ENCODE results near the gene LRMDA. TPM values are rescaled to one million over a fixed set of nuclear protein-coding genes. Genes with fewer than 3 reads are reported as not detected.

Gene LRMDA
- total and polyA plus RNA-seq, 2 of the 13 experiments (the other 11 are each of a cell fraction or from before 2014, with no cell fraction given): 13.4 to 22.0 TPM

DNA sequence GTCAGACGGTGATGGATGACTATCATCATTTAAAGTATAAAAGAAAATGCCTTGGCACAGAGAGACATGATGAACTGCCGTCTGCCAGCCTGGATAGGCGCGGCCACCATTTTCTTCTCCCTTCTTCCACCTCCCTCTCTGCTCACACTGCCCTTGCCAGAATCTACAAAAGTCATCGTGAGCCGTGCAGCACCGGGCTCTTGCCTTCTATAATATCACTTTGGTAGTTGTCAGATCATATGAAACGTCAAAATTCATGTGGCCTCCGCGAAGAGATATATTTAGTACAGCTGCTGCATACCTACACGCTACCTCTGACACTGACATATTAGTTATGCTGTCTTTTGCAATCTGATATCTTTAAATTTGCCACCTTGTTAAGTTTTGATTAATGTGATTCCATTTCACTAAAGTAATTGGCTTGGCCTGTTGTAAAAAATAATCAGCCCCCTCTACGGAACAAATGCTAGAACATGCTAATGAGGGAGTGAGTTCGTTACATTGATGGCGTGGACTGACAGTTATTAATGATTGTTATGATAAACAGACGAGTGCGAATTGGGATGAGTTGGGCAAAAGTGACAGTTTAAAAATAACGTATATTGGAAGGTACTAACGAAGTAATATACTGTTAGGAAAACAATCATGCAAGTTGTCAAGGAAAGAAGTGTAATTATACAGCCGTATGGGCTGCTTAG, 214.9 kb downstream of the LRMDA start (continued):
- TF ChIP-seq HNF4G (IDR thresholded peaks at IDR 0.05; ENCODE audit: borderline replicate concordance, low read depth, low read length) (no peak), HNF4G (CRISPR knock-in tag; IDR thresholded peaks at IDR 0.05; ENCODE audit: borderline replicate concordance, low read depth) (no peak), ZNF180 (CRISPR knock-in tag; IDR thresholded peaks at IDR 0.05; ENCODE audit: borderline replicate concordance, low read depth) (no peak), ZNF501 (CRISPR knock-in tag; IDR thresholded peaks at IDR 0.05) (no peak)

DNA sequence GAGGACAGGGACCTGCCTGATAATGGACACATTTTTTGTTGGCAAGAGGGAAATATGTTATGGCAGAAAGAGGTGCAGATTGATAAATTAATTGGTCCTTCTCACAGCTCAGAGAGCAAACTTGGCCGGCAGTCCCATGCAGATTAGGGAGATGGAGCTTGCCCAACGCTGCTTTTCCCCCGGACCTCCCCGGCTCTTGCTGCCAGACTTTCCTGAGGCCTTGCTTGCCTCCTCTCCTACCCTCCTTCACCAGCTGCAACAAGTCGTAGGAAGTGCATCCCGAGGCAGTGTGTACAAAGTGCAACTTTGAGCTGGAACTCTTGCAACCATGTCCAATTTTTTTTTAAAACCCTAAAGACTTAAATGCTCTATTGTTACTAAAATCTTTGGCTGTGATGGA, 215.5 kb downstream of the LRMDA start:
- no peak for DNase-seq (ENCODE audit: low spot score)
- Histone ChIP-seq H3K27ac (ENCODE audit: extremely low read length, insufficient read depth, low read length) (no peak overlapping the region), H3K4me2 (ENCODE audit: low read depth, low read length) (no peak overlapping the region), H3K79me2 (ENCODE audit: insufficient read depth, low read length) (no peaks in the 10 kb centered on the region), H3K9me3 (ENCODE audit: low read length) (no peaks in the 10 kb centered on the region), H3K4me3 (replicated peaks in 1 of 3; ENCODE audit: insufficient read depth in 1 of 3, low read depth in 2 of 3, low read length in 3 of 3) (no peak overlapping the region), H2AFZ (ENCODE audit: low read length) (no peak overlapping the region), H3K4me1 (ENCODE audit: insufficient read depth, low read length) (peaks cover 51% of the 10 kb centered on the region), H3K27me3 (ENCODE audit: control insufficient read depth in 1 of 2, insufficient read depth in 2 of 2, low read length in 2 of 2) (no peaks in the 10 kb centered on the region), H3K9ac (ENCODE audit: insufficient read depth, low read depth, low read length) (no peak overlapping the region), H4K20me1 (ENCODE audit: insufficient read depth, low read length) (no peaks in the 10 kb centered on the region), H3K36me3 (replicated peaks in 1 of 2; ENCODE audit: control insufficient read depth in 1 of 2, insufficient read depth in 2 of 2, low read length in 2 of 2) (no peaks in the 10 kb centered on the region)
- in situ Hi-C loops (cut with HindIII; ENCODE audit: extremely low pct_ligation_motif_present, low pct_unique_long_range_greater_than_20kb): no loop called here
- no peak for TF ChIP-seq HDAC6 (IDR thresholded peaks at IDR 0.05; ENCODE audit: low read depth, low read length)
- TF ChIP-seq TP53 (CRISPR knock-in tag; conservative IDR thresholded peaks at IDR 0.05): no peak
- no peak for TF ChIP-seq TOE1 (CRISPR knock-in tag; IDR thresholded peaks at IDR 0.05)
- TF ChIP-seq ZNF547 (CRISPR knock-in tag; IDR thresholded peaks at IDR 0.05): no peak
- TF ChIP-seq ZNF543 (CRISPR knock-in tag; IDR thresholded peaks at IDR 0.05): no peak
- TF ChIP-seq NR2F6 (IDR thresholded peaks at IDR 0.05): no peak
- no peak for TF ChIP-seq NR2F6 (CRISPR knock-in tag; IDR thresholded peaks at IDR 0.05)
- TF ChIP-seq ZNF383 (CRISPR knock-in tag; IDR thresholded peaks at IDR 0.05; ENCODE audit: borderline replicate concordance): no peak
- TF ChIP-seq, protein P1, sequence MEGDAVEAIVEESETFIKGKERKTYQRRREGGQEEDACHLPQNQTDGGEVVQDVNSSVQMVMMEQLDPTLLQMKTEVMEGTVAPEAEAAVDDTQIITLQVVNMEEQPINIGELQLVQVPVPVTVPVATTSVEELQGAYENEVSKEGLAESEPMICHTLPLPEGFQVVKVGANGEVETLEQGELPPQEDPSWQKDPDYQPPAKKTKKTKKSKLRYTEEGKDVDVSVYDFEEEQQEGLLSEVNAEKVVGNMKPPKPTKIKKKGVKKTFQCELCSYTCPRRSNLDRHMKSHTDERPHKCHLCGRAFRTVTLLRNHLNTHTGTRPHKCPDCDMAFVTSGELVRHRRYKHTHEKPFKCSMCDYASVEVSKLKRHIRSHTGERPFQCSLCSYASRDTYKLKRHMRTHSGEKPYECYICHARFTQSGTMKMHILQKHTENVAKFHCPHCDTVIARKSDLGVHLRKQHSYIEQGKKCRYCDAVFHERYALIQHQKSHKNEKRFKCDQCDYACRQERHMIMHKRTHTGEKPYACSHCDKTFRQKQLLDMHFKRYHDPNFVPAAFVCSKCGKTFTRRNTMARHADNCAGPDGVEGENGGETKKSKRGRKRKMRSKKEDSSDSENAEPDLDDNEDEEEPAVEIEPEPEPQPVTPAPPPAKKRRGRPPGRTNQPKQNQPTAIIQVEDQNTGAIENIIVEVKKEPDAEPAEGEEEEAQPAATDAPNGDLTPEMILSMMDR (CRISPR knock-in tag; IDR thresholded peaks at IDR 0.05): no peak
- TF ChIP-seq JUN (CRISPR knock-in tag; IDR thresholded peaks at IDR 0.05): no peak
- TF ChIP-seq, protein P2, sequence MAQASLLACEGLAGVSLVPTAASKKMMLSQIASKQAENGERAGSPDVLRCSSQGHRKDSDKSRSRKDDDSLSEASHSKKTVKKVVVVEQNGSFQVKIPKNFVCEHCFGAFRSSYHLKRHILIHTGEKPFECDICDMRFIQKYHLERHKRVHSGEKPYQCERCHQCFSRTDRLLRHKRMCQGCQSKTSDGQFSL (CRISPR knock-in tag; IDR thresholded peaks at IDR 0.05): no peak
- TF ChIP-seq PCBP1 (IDR thresholded peaks at IDR 0.05; ENCODE audit: borderline replicate concordance, low read depth, low read length): no peak
- TF ChIP-seq SMAD1 (CRISPR knock-in tag; IDR thresholded peaks at IDR 0.05; ENCODE audit: borderline replicate concordance, low read depth): no peak
- no peak for TF ChIP-seq ZNF326 (CRISPR knock-in tag; IDR thresholded peaks at IDR 0.05; ENCODE audit: borderline replicate concordance)
- no peak for TF ChIP-seq PLRG1 (conservative IDR thresholded peaks at IDR 0.05)
- TF ChIP-seq, protein P3, sequence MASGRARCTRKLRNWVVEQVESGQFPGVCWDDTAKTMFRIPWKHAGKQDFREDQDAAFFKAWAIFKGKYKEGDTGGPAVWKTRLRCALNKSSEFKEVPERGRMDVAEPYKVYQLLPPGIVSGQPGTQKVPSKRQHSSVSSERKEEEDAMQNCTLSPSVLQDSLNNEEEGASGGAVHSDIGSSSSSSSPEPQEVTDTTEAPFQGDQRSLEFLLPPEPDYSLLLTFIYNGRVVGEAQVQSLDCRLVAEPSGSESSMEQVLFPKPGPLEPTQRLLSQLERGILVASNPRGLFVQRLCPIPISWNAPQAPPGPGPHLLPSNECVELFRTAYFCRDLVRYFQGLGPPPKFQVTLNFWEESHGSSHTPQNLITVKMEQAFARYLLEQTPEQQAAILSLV (CRISPR knock-in tag; IDR thresholded peaks at IDR 0.05; ENCODE audit: borderline replicate concordance): no peak
- TF ChIP-seq XRCC5 (optimal IDR thresholded peaks at IDR 0.05; ENCODE audit: low read length): no peak
- TF ChIP-seq ZFY (CRISPR knock-in tag; IDR thresholded peaks at IDR 0.05): no peak
- CTCF ChIA-PET (ENCODE audit: low intra/inter-chr PET ratio, low total read pairs): no interaction called here
- no TSS peak for BruUV-seq (replicated peaks)
- POLR2A ChIA-PET: interaction anchor here (0.9 kb wide), 1 partner anchor 238 kb away, joined by 3 read pairs; no protein-coding TSS in a partner anchor
- WGBS (ENCODE audit: low lambda C conversion rate): 75% methylated on average over 4 of the region's 6 CpGs
- no peak for FAIRE-seq
- no peak for ATAC-seq
- intact Hi-C loops (cut with micrococcal nuclease; ENCODE audit: unreplicated experiment): loop anchor here (10.0 kb wide), 1 partner anchor 242 kb away; the partner anchor contains the start of gene ZNF503

All from HepG2 (cell line).